ENCODE results near the gene BOD1. TPM values are rescaled to one million over a fixed set of nuclear protein-coding genes. Genes with fewer than 3 reads are reported as not detected.

Gene BOD1
- total and polyA plus RNA-seq, 2 of the 8 experiments (the other 6 are each of a cell fraction or from before 2014, with no cell fraction given) = 107 to 149 TPM

DNA sequence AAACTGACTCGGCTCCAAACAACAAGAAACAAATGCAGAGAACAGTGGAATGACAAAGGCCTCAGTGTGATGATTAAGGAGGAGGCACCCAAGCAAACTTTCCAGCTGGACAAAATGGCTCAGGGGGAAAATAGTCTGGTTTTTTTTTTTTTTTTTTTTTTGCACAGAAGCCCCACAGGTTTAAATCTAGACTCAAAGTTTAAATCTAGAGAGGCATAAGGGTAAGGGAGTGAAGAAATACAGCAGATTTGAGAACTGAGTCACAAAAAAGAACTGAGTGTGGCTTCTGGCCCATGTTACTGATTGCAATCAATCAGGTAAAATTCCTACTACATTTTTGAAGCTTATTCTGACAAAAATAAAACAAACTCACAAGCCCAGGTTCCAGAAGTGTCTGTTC, 12.3 kb downstream of the BOD1 start:
- H4K20me1 ChIP-seq (replicated peaks in 1 of 2; ENCODE audit: control insufficient read depth in 1 of 2, insufficient read depth in 2 of 2, low read length in 2 of 2) = peaks cover 0 to 6% of the 10 kb centered on the region in 2 experiments
- no peak overlapping the region for H3K23ac ChIP-seq (ENCODE audit: insufficient read length)
- WGBS, 2 experiments (ENCODE audit: extremely low coverage in 1 of 2, insufficient coverage in 1 of 2, insufficient read length in 1 of 2, insufficient replicate concordance in 2 of 2, low coverage in 1 of 2, low lambda C conversion rate in 2 of 2, missing lambda C conversion rate in 1 of 2) = 78% methylated on average over 1 of the region's 1 CpG; no CpG with 5 or more reads in 1 of the 2 experiments
- CTCF ChIA-PET (ENCODE audit: partially characterized antibody) = interaction anchor here (0.8 kb wide), 1 partner anchor 35 kb away, joined by 3 read pairs; no protein-coding TSS in a partner anchor
- H3K4me3 ChIP-seq (ENCODE audit: extremely low read depth in 1 of 4, insufficient read depth in 2 of 4, low read depth in 3 of 4, low read length in 4 of 4) = no peak overlapping the region
- H3K36me3 ChIP-seq (ENCODE audit: control insufficient read depth in 2 of 4, insufficient read depth in 4 of 4, low read length in 3 of 4) = peaks cover 22 to 59% (median 45%) of the 10 kb centered on the region in 4 experiments
- H2BK5ac ChIP-seq (ENCODE audit: low read depth, low read length) = no peak overlapping the region
- no peak for FAIRE-seq
- H4K5ac ChIP-seq (ENCODE audit: insufficient read length, low read depth, low read length) = no peak overlapping the region
- no peak overlapping the region for H3K4me2 ChIP-seq (ENCODE audit: insufficient read depth in 1 of 2, low read depth in 2 of 2, low read length in 2 of 2)
- no peak overlapping the region for H4K91ac ChIP-seq (replicated peaks; ENCODE audit: insufficient read length, low read length)
- 0 out of 2 replicates have a peak, but pooled peaks cover 2% of the 10 kb centered on the region for H3K79me1 ChIP-seq (ENCODE audit: low read depth, low read length)
- H3K56ac ChIP-seq (replicated peaks; ENCODE audit: insufficient read length, low read depth, low read length) = no peak overlapping the region
- H3K4ac ChIP-seq (replicated peaks; ENCODE audit: insufficient read length, low read depth, low read length) = no peak overlapping the region
- no peak for DNase-seq (ENCODE audit: low read depth in 1 of 2, low spot score in 2 of 2)
- no peak overlapping the region for H3K14ac ChIP-seq (ENCODE audit: insufficient read length)
- no peak overlapping the region for H3K27ac ChIP-seq (ENCODE audit: low read depth, low read length)
- POLR2A ChIA-PET (ENCODE audit: partially characterized antibody) = interaction anchor here (1.0 to 4.7 kb wide), 2 partner anchors 12 to 163 kb away, joined by 3 to 25 read pairs; partner anchors contain the start of gene BOD1
- no peak overlapping the region for H2BK12ac ChIP-seq (ENCODE audit: low read depth, low read length)
- no peaks in the 10 kb centered on the region for H3K9me3 ChIP-seq (ENCODE audit: insufficient read depth in 2 of 2, low read depth in 1 of 2, low read length in 1 of 2)
- H4K8ac ChIP-seq (ENCODE audit: extremely low read depth, insufficient read depth, low read length) = no peak overlapping the region
- no peak overlapping the region for H2AFZ ChIP-seq (ENCODE audit: low read length)
- no peak overlapping the region for H2BK120ac ChIP-seq (replicated peaks; ENCODE audit: low read depth, low read length)
- no peak overlapping the region for H3K9ac ChIP-seq (replicated peaks in 1 of 4; ENCODE audit: extremely low read depth in 1 of 4, low read depth in 3 of 4, low read length in 3 of 4)
- no peak overlapping the region for H2AK5ac ChIP-seq (ENCODE audit: low read depth, low read length)
- H2BK20ac ChIP-seq (ENCODE audit: low read length) = no peak overlapping the region
- no peaks in the 10 kb centered on the region for H3K27me3 ChIP-seq (replicated peaks in 1 of 4; ENCODE audit: control insufficient read depth in 3 of 4, extremely low read depth in 1 of 4, insufficient read depth in 3 of 4, low read length in 3 of 4)
- H3K18ac ChIP-seq (ENCODE audit: extremely low read depth, low read length) = no peak overlapping the region
- no peaks in the 10 kb centered on the region for H3K23me2 ChIP-seq (ENCODE audit: low read depth, low read length)
- no peaks in the 10 kb centered on the region for H3K4me1 ChIP-seq (replicated peaks in 1 of 4; ENCODE audit: control insufficient read depth in 3 of 4, insufficient read depth in 4 of 4, low read length in 3 of 4)
- H2BK15ac ChIP-seq (ENCODE audit: low read length) = no peak overlapping the region
- peaks cover under 1 to 17% of the 10 kb centered on the region in 2 experiments; a peak in 3 of 4 replicates for H3K79me2 ChIP-seq (ENCODE audit: control insufficient read depth in 1 of 2, insufficient read depth in 2 of 2, low read length in 2 of 2)
- no peak for TF ChIP-seq EZH2 (IDR thresholded peaks at IDR 0.05; ENCODE audit: low read depth, low read length, severe bottlenecking)
- TF ChIP-seq CTBP2 (IDR thresholded peaks at IDR 0.05; ENCODE audit: borderline replicate concordance, insufficient read depth, insufficient read length, low read length) = no peak
- TF ChIP-seq, protein P1, sequence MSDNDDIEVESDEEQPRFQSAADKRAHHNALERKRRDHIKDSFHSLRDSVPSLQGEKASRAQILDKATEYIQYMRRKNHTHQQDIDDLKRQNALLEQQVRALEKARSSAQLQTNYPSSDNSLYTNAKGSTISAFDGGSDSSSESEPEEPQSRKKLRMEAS (IDR thresholded peaks at IDR 0.05) = no peak
- no peak for TF ChIP-seq POLR2AphosphoS5 (IDR thresholded peaks at IDR 0.05; ENCODE audit: low read depth, low read length)
- TF ChIP-seq POU5F1 (IDR thresholded peaks at IDR 0.05; ENCODE audit: low read depth, low read length) = no peak
- TF ChIP-seq SP2 (IDR thresholded peaks at IDR 0.05; ENCODE audit: low read length) = no peak
- TF ChIP-seq, protein P2, sequence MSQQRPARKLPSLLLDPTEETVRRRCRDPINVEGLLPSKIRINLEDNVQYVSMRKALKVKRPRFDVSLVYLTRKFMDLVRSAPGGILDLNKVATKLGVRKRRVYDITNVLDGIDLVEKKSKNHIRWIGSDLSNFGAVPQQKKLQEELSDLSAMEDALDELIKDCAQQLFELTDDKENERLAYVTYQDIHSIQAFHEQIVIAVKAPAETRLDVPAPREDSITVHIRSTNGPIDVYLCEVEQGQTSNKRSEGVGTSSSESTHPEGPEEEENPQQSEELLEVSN (IDR thresholded peaks at IDR 0.05) = no peak
- no peak for TF ChIP-seq SUZ12 (IDR thresholded peaks at IDR 0.05; ENCODE audit: low read length)
- no peak for TF ChIP-seq TAF1 (IDR thresholded peaks at IDR 0.05; ENCODE audit: low read depth, low read length)
- TF ChIP-seq SP4 (IDR thresholded peaks at IDR 0.05; ENCODE audit: low read length) = no peak
- TF ChIP-seq JUND (IDR thresholded peaks at IDR 0.05; ENCODE audit: low read length) = no peak
- no peak for TF ChIP-seq HDAC2 (IDR thresholded peaks at IDR 0.05; ENCODE audit: borderline replicate concordance in 1 of 2, low read depth in 2 of 2, low read length in 2 of 2)
- no peak for TF ChIP-seq RXRA (IDR thresholded peaks at IDR 0.05; ENCODE audit: insufficient read depth, low read depth, low read length)

All from H1 (cell line).